Measurements from ENCODE around the gene UNC13B.

- no peak for TF ChIP-seq POLR2A (IDR thresholded peaks at IDR 0.05; ENCODE audit: low read depth, low read length)
- no peak for TF ChIP-seq TAF1 (IDR thresholded peaks at IDR 0.05; ENCODE audit: borderline replicate concordance, low read depth, low read length)
Observed at GRCh38 chr9:35142037-35142436, 19.8 kb upstream of the UNC13B start.

All from GM12892 (cell line).